UCSD-AML1 (cell line): ENCODE measurements around the gene GLB1L2.

Experiments
- DNase-seq: peaks from one replicate; lab custom pipeline; 2025; ENCODE audit not compliant: unreplicated experiment; lab: John Stamatoyannopoulos, UW

GLB1L2 gene

GRCh38 chr11:134364261-134364660 lies 32.5 kb downstream of the GLB1L2 start:
- DNase-seq, result no peak

GRCh38 chr11:134365011-134365925 lies 33.5 kb downstream of the GLB1L2 start:
- DNase-seq, result no peak

GRCh38 chr11:134366254-134366653 lies 34.5 kb downstream of the GLB1L2 start:
- DNase-seq, result no peak

DNA sequence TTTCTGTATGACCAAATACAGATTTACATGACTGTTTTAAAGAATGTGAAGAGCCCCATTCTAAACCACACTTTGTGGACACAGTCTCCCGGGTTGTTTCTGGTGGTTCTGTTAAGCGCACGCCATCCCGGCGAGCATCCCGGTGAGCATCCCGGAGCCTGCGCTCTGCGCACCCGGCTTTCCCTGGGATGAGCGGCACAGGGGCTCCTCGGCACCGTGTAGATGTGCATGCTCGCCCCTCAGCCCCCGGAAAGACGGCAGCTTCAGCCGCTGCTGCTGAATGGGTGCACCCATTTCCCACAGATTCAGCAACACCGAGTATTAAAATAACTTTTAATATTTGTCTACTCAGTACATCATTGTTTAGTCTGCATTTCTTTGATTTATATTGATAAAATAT lies 36.0 kb downstream of the GLB1L2 start:
- no peak for DNase-seq

DNA sequence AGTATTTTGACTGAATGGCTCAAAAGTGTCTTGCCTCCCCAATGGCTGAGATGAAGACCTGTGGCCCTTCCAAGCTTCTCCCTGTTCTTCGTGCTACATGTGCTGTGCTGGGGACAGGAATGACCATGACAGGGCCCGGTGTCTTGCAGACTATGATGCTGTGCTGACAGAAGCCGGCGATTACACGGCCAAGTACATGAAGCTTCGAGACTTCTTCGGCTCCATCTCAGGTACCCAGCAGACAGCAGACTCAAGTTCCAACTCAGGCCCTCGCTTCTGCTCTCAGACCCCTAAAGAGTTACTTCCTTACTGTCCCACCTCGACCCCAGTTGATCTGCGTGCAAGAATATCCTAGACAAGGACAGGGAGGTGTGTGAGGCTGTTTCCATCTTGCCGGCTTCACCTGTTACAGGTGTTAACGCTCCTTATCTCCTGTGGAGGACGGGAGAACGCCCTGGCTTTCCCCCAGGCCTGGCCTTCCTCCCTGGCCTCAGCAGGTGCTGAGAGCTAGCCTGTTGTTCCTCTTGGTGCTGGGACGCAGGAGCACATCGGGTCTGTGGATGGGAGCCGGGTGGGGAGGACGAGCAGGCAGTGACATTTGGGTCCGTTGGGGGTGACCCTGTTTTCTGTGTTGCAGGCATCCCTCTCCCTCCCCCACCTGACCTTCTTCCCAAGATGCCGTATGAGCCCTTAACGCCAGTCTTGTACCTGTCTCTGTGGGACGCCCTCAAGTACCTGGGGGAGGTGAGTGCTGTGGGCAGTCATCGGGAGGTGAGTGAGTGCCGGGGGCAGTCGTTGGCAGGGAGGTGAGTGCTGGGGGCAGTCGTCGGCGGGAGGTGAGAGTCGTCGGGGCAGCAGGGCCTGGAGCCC lies 38.1 kb downstream of the GLB1L2 start:
- no peak for DNase-seq

GRCh38 chr11:134370526-134371435 lies 39.0 kb downstream of the GLB1L2 start:
- no peak for DNase-seq

- no peak for DNase-seq
These were observed 39.8 kb downstream of the GLB1L2 start for GRCh38 chr11:134371436-134372185.

- DNase-seq, result no peak
These were observed 40.7 kb downstream of the GLB1L2 start for GRCh38 chr11:134372536-134372935.

DNA sequence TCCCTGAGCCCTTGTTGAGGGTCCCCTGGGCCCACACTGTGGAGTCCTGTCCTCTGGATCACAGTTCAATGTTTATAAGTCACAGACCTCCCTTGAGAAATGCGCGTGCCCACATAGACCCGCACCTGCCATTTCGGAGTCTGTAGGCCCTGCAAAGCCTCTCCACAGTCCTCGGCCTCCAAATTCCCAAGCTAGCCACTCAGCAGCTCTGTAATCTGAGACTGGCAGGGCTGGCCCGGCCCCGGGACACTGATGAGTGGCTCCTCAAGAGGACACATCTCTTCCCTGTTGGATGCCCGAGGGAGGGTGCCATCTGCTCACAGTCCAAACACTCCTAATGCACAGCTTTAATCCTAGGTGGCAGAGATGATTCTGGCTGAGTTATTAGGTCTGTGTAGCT lies 41.2 kb downstream of the GLB1L2 start:
- DNase-seq, result no peak

- DNase-seq, result no peak
These were observed 41.8 kb downstream of the GLB1L2 start for GRCh38 chr11:134373591-134374052.

- DNase-seq, result no peak
These were observed 42.4 kb downstream of the GLB1L2 start for GRCh38 chr11:134374171-134374570.

DNA sequence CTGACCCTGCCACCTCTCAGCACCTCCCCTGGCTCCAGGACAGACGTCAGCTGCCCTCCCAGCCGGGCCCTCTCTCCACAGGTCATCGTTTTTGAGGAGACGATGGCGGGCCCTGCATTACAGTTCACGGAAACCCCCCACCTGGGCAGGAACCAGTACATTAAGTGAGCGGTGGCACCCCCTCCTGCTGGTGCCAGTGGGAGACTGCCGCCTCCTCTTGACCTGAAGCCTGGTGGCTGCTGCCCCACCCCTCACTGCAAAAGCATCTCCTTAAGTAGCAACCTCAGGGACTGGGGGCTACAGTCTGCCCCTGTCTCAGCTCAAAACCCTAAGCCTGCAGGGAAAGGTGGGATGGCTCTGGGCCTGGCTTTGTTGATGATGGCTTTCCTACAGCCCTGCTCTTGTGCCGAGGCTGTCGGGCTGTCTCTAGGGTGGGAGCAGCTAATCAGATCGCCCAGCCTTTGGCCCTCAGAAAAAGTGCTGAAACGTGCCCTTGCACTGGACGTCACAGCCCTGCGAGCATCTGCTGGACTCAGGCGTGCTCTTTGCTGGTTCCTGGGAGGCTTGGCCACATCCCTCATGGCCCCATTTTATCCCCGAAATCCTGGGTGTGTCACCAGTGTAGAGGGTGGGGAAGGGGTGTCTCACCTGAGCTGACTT lies 43.2 kb downstream of the GLB1L2 start:
- no peak for DNase-seq

- DNase-seq, result no peak
These were observed 44.5 kb downstream of the GLB1L2 start for GRCh38 chr11:134376150-134376921.

- no peak for DNase-seq
These were observed 46.1 kb downstream of the GLB1L2 start for GRCh38 chr11:134377876-134378275.

DNA sequence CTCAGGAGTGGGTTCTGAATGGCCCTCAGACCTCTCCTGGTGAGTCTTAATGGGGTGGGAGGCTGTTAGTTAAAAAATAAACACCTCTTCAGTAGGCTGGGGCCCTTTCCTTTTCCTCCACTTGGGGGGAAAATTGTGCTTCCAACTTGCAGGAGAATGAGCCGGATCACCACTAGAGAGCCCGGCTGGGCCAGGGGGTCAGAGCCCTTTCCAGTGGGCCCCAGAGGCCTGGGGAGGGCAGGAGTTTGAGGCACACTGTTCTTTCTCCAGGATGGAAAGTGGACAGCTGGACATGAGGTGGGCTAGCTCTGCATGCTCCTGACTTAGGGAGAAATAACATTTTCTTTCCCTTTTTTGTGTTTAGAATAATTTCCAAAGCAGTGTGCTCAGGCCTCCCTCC lies 47.5 kb downstream of the GLB1L2 start:
- no peak for DNase-seq

DNA sequence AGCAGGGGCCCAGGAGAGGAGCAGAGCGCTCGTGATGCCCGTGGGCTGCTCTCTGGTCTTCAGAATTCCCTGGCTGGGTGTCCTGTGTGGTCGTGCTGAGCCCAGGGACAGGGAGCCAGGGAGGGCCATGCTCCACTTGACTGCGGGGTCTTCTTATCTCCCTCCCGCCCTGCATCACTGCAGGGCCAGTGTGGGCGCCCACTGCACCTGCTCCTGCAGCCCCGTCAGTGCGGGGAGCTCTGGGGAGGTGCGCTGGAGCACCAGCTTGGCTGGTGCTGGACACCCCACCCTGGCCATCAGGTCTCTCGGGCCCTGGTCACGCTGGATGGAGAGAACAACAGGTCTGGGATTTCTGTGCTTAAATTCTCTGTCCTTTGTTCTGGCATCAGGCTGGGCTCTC lies 48.4 kb downstream of the GLB1L2 start:
- no peak for DNase-seq

DNA sequence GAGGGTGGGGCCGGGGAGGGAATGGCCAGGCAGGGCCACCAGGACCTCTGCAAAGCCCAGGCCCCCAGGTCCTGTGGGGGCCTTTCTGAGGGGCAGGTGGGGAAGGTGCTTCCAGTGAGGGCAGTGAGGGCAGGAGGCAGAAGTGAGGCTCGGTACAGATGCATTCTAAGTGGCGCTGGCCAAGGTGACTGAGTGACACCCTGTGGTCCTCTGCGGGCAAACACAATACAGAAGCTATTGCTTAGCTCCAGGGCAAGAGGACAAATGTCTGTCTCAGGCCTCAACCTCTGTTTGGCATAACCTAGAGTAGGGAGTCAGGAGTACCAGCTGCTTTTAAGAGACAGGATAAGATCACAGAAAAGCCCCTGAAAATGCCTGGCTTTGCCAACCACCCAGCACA lies 49.0 kb downstream of the GLB1L2 start:
- no peak for DNase-seq

GRCh38 chr11:134382257-134382656 lies 50.5 kb downstream of the GLB1L2 start:
- DNase-seq, result no peak

GRCh38 chr11:134382830-134383229 lies 51.0 kb downstream of the GLB1L2 start:
- DNase-seq, result no peak
